Stimulated activated naive CD8-positive, alpha-beta T cell treated with anti-CD3 and anti-CD28 coated beads, Interleukin-15, Interleukin-2, amounts not matched to agents 100 U/mL and 50 U/mL, for 24 hours (primary cell): ENCODE results near the gene MAPK1.
"Not testable (repeated sequence)": the region's sequence is repeated elsewhere in the genome, so short reads cannot be mapped to it uniquely, and the experiment has no call there.

Source experiments
- ATAC-seq: fragments of 150-1000 bp; cut with Tn5 transposase; one replicate; pipeline ENCODE4 v1.10.0; 2021
- DNase-seq: peaks from one replicate; pipeline ENCODE4 v3.0.0; 2021

Gene MAPK1

GRCh38 chr22:21881841-21882753, 14.7 kb upstream of the MAPK1 start:
- ATAC-seq, result no peak
- no peak for DNase-seq

- ATAC-seq, result peak; percentile 95
- DNase-seq, result peak; percentile 37
Observed at GRCh38 chr22:21876486-21877176, 9.2 kb upstream of the MAPK1 start.

- not testable (repeated sequence) for DNase-seq, ATAC-seq
Observed at GRCh38 chr22:21874953-21875352, 7.5 kb upstream of the MAPK1 start.

GRCh38 chr22:21873619-21874018, 6.2 kb upstream of the MAPK1 start:
- ATAC-seq, result no peak
- no peak for DNase-seq

- not testable (repeated sequence) for ATAC-seq, DNase-seq
Observed at GRCh38 chr22:21872741-21873140, 5.3 kb upstream of the MAPK1 start.

GRCh38 chr22:21868651-21869050, 1.2 kb upstream of the MAPK1 start:
- ATAC-seq (no peak), DNase-seq (no peak)

- peak; percentile 38 for DNase-seq
- peak; percentile 0 for ATAC-seq
Observed at GRCh38 chr22:21866833-21867527, 465 bp downstream of the MAPK1 start.

- peak; percentile 27 for DNase-seq
- no peak for ATAC-seq
Observed at GRCh38 chr22:21865041-21865440, 2.4 kb downstream of the MAPK1 start.

- ATAC-seq, result no peak
- no peak for DNase-seq
Observed at GRCh38 chr22:21862386-21863245, 4.8 kb downstream of the MAPK1 start.

GRCh38 chr22:21861851-21862250, 5.6 kb downstream of the MAPK1 start:
- no peak for DNase-seq
- no peak for ATAC-seq

- ATAC-seq, result no peak
- DNase-seq, result no peak
Observed at GRCh38 chr22:21861264-21861848, 6.1 kb downstream of the MAPK1 start.

GRCh38 chr22:21860491-21861039, 6.9 kb downstream of the MAPK1 start:
- ATAC-seq (no peak), DNase-seq (no peak)

- ATAC-seq (no peak), DNase-seq (no peak)
Observed at GRCh38 chr22:21858025-21858764, 9.2 kb downstream of the MAPK1 start.

- ATAC-seq (no peak), DNase-seq (no peak)
Observed at GRCh38 chr22:21857481-21857914, 9.9 kb downstream of the MAPK1 start.

- no peak for ATAC-seq
- DNase-seq, result no peak
Observed at GRCh38 chr22:21856868-21857267, 10.6 kb downstream of the MAPK1 start.

GRCh38 chr22:21856197-21856596, 11.2 kb downstream of the MAPK1 start:
- ATAC-seq, result no peak

GRCh38 chr22:21855676-21856075, 11.8 kb downstream of the MAPK1 start:
- DNase-seq, result no peak

More at GRCh38 chr22:21856197-21856596, 11.2 kb downstream of the MAPK1 start:
- no peak for DNase-seq

GRCh38 chr22:21850660-21851059, 16.8 kb downstream of the MAPK1 start:
- ATAC-seq (no peak), DNase-seq (no peak)

More at GRCh38 chr22:21855676-21856075, 11.8 kb downstream of the MAPK1 start:
- no peak for ATAC-seq

GRCh38 chr22:21849489-21849888, 18.0 kb downstream of the MAPK1 start:
- peak; percentile 57 for ATAC-seq
- no peak for DNase-seq

- not testable (repeated sequence) for DNase-seq, ATAC-seq
Observed at GRCh38 chr22:21848057-21848456, 19.4 kb downstream of the MAPK1 start.
